Keratinocyte (primary cell): ENCODE data around the gene STAC2. TPM values are rescaled to one million over a fixed set of nuclear protein-coding genes. Genes with fewer than 3 reads are reported as not detected.

Experiments used
- DNase-seq: peaks from one replicate; pipeline ENCODE4 v3.0.0-alpha.2; 2011; ENCODE audit warnings: low read depth, missing footprints, low spot score
- FAIRE-seq: peaks from 2 replicates; lab custom pipeline; 2011; peaks lifted over from hg19 to GRCh38; lab: Jason Lieb, UNC
- H2AFZ ChIP-seq: 2 replicates; pipeline ENCODE4 v1.6.0; 2012; ENCODE audit warnings: low read length, control low read depth, inconsistent platforms; ENCODE audit not compliant: control insufficient read depth
- H3K27ac ChIP-seq: 2 replicates; pipeline ENCODE4 v1.5.1; 2011; ENCODE audit warnings: low read length; ENCODE audit not compliant: control insufficient read depth, insufficient read depth
- H3K27me3 ChIP-seq: 3 replicates; pipeline ENCODE4 v1.6.0; 2011; ENCODE audit warnings: low read length; ENCODE audit not compliant: control insufficient read depth, insufficient read depth; ENCODE audit errors: extremely low read depth
- H3K36me3 ChIP-seq, 2 experiments: 2 replicates in 1 of 2; 3 replicates in 1 of 2; pipeline ENCODE4 v1.5.1; 2011; ENCODE audit warnings: low read length in 2 of 2, mild to moderate bottlenecking in 1 of 2; ENCODE audit not compliant: control insufficient read depth in 2 of 2, insufficient read depth in 2 of 2; ENCODE audit errors: extremely low read depth in 1 of 2
- H3K4me1 ChIP-seq: 3 replicates; pipeline ENCODE4 v1.5.1; 2011; ENCODE audit warnings: low read length; ENCODE audit not compliant: control insufficient read depth, insufficient read depth; ENCODE audit errors: extremely low read depth
- H3K4me2 ChIP-seq: 3 replicates; pipeline ENCODE4 v1.6.0; 2011; ENCODE audit warnings: low read depth, low read length; ENCODE audit not compliant: control insufficient read depth, insufficient read depth; ENCODE audit errors: extremely low read depth
- H3K4me3 ChIP-seq, 3 experiments: fragments of 200-600 bp in 1 of 3; sonication (generic) in 1 of 3; 2 replicates in 2 of 3; 3 replicates in 1 of 3; pipeline ENCODE4 v1.5.1; 2011 to 2016; ENCODE audit warnings: low read length in 3 of 3, mild to moderate bottlenecking in 3 of 3, control low read depth in 2 of 3, inconsistent platforms in 1 of 3, low read depth in 1 of 3, mixed read lengths in 1 of 3, mixed run types in 1 of 3, moderate library complexity in 1 of 3; ENCODE audit not compliant: control insufficient read depth in 2 of 3, insufficient read depth in 2 of 3; ENCODE audit errors: extremely low read depth in 1 of 3
- H3K79me2 ChIP-seq: 2 replicates; pipeline ENCODE4 v1.6.0; 2012; ENCODE audit warnings: low read length; ENCODE audit not compliant: control insufficient read depth, insufficient read depth
- H3K9ac ChIP-seq: 3 replicates; pipeline ENCODE4 v1.6.0; 2011; ENCODE audit warnings: low read length; ENCODE audit not compliant: control insufficient read depth, insufficient read depth; ENCODE audit errors: extremely low read depth
- H3K9me1 ChIP-seq: 3 replicates; pipeline ENCODE4 v1.6.0; 2011; ENCODE audit warnings: low read length; ENCODE audit not compliant: control insufficient read depth, insufficient read depth; ENCODE audit errors: extremely low read depth
- H3K9me3 ChIP-seq: 2 replicates; pipeline ENCODE4 v1.5.1; 2012; ENCODE audit warnings: low read depth, low read length; ENCODE audit not compliant: control insufficient read depth
- H4K20me1 ChIP-seq: 3 replicates; pipeline ENCODE4 v1.6.0; 2011; ENCODE audit warnings: low read length; ENCODE audit not compliant: control insufficient read depth, insufficient read depth; ENCODE audit errors: extremely low read depth
- CTCF ChIP-seq, 3 experiments: IDR thresholded peaks in 1 of 3; conservative IDR thresholded peaks in 1 of 3; optimal IDR thresholded peaks in 1 of 3; 2 replicates in 2 of 3; 3 replicates in 1 of 3; pipeline versions ENCODE3 to v1.5.1; 2011; ENCODE audit warnings: low read length in 3 of 3, mild to moderate bottlenecking in 3 of 3, moderate library complexity in 2 of 3, control low read depth in 1 of 3, inconsistent platforms in 1 of 3; ENCODE audit not compliant: insufficient read depth in 2 of 3; ENCODE audit errors: extremely low read depth in 1 of 3
- EZH2 ChIP-seq: IDR thresholded peaks from one replicate; pipeline ENCODE4 v1.6.1; 2012; ENCODE audit warnings: inconsistent platforms, mild to moderate bottlenecking, low read length, moderate library complexity
- dilution Hi-C: fragments of 300-500 bp; cut with MboI; formaldehyde crosslinking; loops from one replicate; pipeline ENCODE4 v1.7.0; 2020; ENCODE audit warnings: low sequenced_read_pairs; ENCODE audit not compliant: extremely low pct_ligation_motif_present
- polyA plus RNA-seq, 5 experiments: library from polyadenylated mRNA; depleted of rRNA in 3 of 5; stranded (reverse) in 3 of 5; stranded (forward) in 1 of 5; unstranded in 1 of 5; fragments of >200 nt; gene quantifications; 1 replicate in 1 of 5; 2 replicates in 3 of 5; 3 replicates in 1 of 5; pipeline versions ENCODE4 v1.2.1 to v1.2.3, GENCODE V29; 2011 to 2012; ENCODE audit warnings: missing spikeins in 2 of 5, low read depth in 1 of 5, low replicate concordance in 1 of 5

The STAC2 gene
- polyA plus RNA-seq, 1 donor (not counting 4 experiments of a cell fraction or from before 2014, with no cell fraction given): not detected

GRCh38 chr17:39187152-39187830 is 38.5 kb downstream of the STAC2 start:
- Histone ChIP-seq H4K20me1 (no peaks in the 10 kb centered on the region), H3K36me3 (peaks cover 20 to 34% of the 10 kb centered on the region in 2 experiments), H3K9ac (no peak overlapping the region), H2AFZ (no peak overlapping the region), H3K9me3 (no peaks in the 10 kb centered on the region), H3K79me2 (no peaks in the 10 kb centered on the region), H3K4me1 (no peaks in the 10 kb centered on the region), H3K9me1 (no peaks in the 10 kb centered on the region), H3K27me3 (no peaks in the 10 kb centered on the region), H3K4me2 (no peak overlapping the region), H3K4me3 (no peak overlapping the region), H3K27ac (no peak overlapping the region)
- dilution Hi-C loops: no loop called here
- no peak for FAIRE-seq
- DNase-seq: no peak
- no peak for TF ChIP-seq CTCF (optimal IDR thresholded peaks at IDR 0.05 in 1 of 3, IDR thresholded peaks at IDR 0.05 in 1 of 3, conservative IDR thresholded peaks at IDR 0.05 in 1 of 3; ENCODE audit: extremely low read depth in 1 of 3, insufficient read depth in 2 of 3, low read length in 3 of 3)
- no peak for TF ChIP-seq EZH2

- H3K36me3 ChIP-seq: peaks cover 20 to 30% of the 10 kb centered on the region in 2 experiments
- H3K4me1 ChIP-seq: no peaks in the 10 kb centered on the region
- no peaks in the 10 kb centered on the region for H4K20me1 ChIP-seq
- no peak for FAIRE-seq
- no peaks in the 10 kb centered on the region for H3K9me1 ChIP-seq
- no peak overlapping the region for H3K27ac ChIP-seq
- no peak overlapping the region for H2AFZ ChIP-seq
- H3K4me3 ChIP-seq: no peak overlapping the region
- no peaks in the 10 kb centered on the region for H3K9me3 ChIP-seq
- H3K4me2 ChIP-seq: no peak overlapping the region
- DNase-seq: no peak
- no peak overlapping the region for H3K9ac ChIP-seq
- no peak for TF ChIP-seq EZH2
- no peak for TF ChIP-seq CTCF (optimal IDR thresholded peaks at IDR 0.05 in 1 of 3, IDR thresholded peaks at IDR 0.05 in 1 of 3, conservative IDR thresholded peaks at IDR 0.05 in 1 of 3; ENCODE audit: extremely low read depth in 1 of 3, insufficient read depth in 2 of 3, low read length in 3 of 3)
- no peaks in the 10 kb centered on the region for H3K27me3 ChIP-seq
- dilution Hi-C loops: no loop called here
- H3K79me2 ChIP-seq: no peaks in the 10 kb centered on the region
Observed at GRCh38 chr17:39186481-39187002, 39.2 kb downstream of the STAC2 start.
